ENCODE measurements around the gene OR51D1. TPM values are rescaled to one million over a fixed set of nuclear protein-coding genes. Genes with fewer than 3 reads are reported as not detected.

OR51D1 gene
- total RNA-seq, 1 experiment from 2014 or later = not detected

DNA sequence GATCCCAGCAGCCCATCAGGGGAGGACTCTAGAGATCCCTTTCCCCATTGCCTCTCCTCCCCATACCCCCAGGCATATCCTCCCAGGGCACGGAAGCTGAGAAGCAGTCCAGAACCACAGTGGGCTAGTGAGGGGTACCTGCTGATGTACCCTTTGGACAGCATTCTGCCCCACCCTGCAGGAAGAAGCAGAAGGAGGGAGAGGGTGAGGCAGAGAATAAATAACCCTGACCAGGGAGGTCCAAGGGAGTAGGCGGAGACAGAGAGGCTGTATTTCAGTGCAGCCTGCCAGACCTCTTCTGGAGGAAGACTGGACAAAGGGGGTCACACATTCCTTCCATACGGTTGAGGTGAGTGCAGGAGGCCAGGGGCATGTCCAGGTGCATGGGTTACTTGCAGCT lies 6.4 kb downstream of the OR51D1 start, which contains the start of gene OR51E1:
OR51E1 (plus strand) TSS at position 301 of the 400 bp plus-strand sequence. CDS start 8,545 bp downstream, outside the sequence.
- no peaks in the 10 kb centered on the region for H3K9me3 ChIP-seq (ENCODE audit: low read depth, low read length, poor library complexity, severe bottlenecking)
- H3K4me3 ChIP-seq (ENCODE audit: low read depth, low read length, poor library complexity, severe bottlenecking) = no peak within 1 kb of the TSS
- no peaks in the 10 kb centered on the region for H3K4me1 ChIP-seq (ENCODE audit: insufficient read depth, low read length, poor library complexity, severe bottlenecking)
- BruUV-seq (replicated peaks) = no TSS peak
- no peak for DNase-seq (ENCODE audit: low spot score)
- H3K27ac ChIP-seq (ENCODE audit: low read depth, low read length, poor library complexity, severe bottlenecking) = no peak within 1 kb of the TSS
- no peaks in the 10 kb centered on the region for H3K36me3 ChIP-seq (ENCODE audit: insufficient read depth, low read length, poor library complexity, severe bottlenecking)
- no peaks in the 10 kb centered on the region for H3K27me3 ChIP-seq (replicated peaks; ENCODE audit: insufficient read depth, low read depth, low read length, poor library complexity)
- TF ChIP-seq EZH2 (IDR thresholded peaks at IDR 0.05; ENCODE audit: borderline replicate concordance, low read depth, low read length, poor library complexity, severe bottlenecking) (no peak), CTCF (conservative IDR thresholded peaks at IDR 0.05; ENCODE audit: low read depth, low read length) (no peak)
- intact Hi-C loops (cut with micrococcal nuclease; ENCODE audit: unreplicated experiment) = no loop called here
- ChIA-PET POLR2A (ENCODE audit: low non-redundant PET) (no interaction called here), CTCF (no interaction called here)

- CTCF ChIA-PET = no interaction called here
- H3K9me3 ChIP-seq (ENCODE audit: low read depth, low read length, poor library complexity, severe bottlenecking) = no peaks in the 10 kb centered on the region
- no TSS peak for BruUV-seq (replicated peaks)
- intact Hi-C loops (cut with micrococcal nuclease; ENCODE audit: unreplicated experiment) = no loop called here
- H3K27ac ChIP-seq (ENCODE audit: low read depth, low read length, poor library complexity, severe bottlenecking) = no peak overlapping the region
- no peaks in the 10 kb centered on the region for H3K4me1 ChIP-seq (ENCODE audit: insufficient read depth, low read length, poor library complexity, severe bottlenecking)
- H3K36me3 ChIP-seq (ENCODE audit: insufficient read depth, low read length, poor library complexity, severe bottlenecking) = no peaks in the 10 kb centered on the region
- no peak overlapping the region for H3K4me3 ChIP-seq (ENCODE audit: low read depth, low read length, poor library complexity, severe bottlenecking)
- POLR2A ChIA-PET (ENCODE audit: low non-redundant PET) = no interaction called here
- no peaks in the 10 kb centered on the region for H3K27me3 ChIP-seq (replicated peaks; ENCODE audit: insufficient read depth, low read depth, low read length, poor library complexity)
- no peak for TF ChIP-seq EZH2 (IDR thresholded peaks at IDR 0.05; ENCODE audit: borderline replicate concordance, low read depth, low read length, poor library complexity, severe bottlenecking)
- no peak for TF ChIP-seq CTCF (conservative IDR thresholded peaks at IDR 0.05; ENCODE audit: low read depth, low read length)
- no peak for DNase-seq (ENCODE audit: low spot score)
Measured at GRCh38 chr11:4644233-4644632, 7.0 kb downstream of the OR51D1 start.

- Histone ChIP-seq H3K27me3 (replicated peaks; ENCODE audit: insufficient read depth, low read depth, low read length, poor library complexity) (no peaks in the 10 kb centered on the region), H3K27ac (ENCODE audit: low read depth, low read length, poor library complexity, severe bottlenecking) (no peak overlapping the region), H3K9me3 (ENCODE audit: low read depth, low read length, poor library complexity, severe bottlenecking) (no peaks in the 10 kb centered on the region), H3K4me3 (ENCODE audit: low read depth, low read length, poor library complexity, severe bottlenecking) (no peak overlapping the region), H3K4me1 (ENCODE audit: insufficient read depth, low read length, poor library complexity, severe bottlenecking) (no peaks in the 10 kb centered on the region), H3K36me3 (ENCODE audit: insufficient read depth, low read length, poor library complexity, severe bottlenecking) (no peaks in the 10 kb centered on the region)
- ChIA-PET CTCF (no interaction called here), POLR2A (ENCODE audit: low non-redundant PET) (no interaction called here)
- TF ChIP-seq EZH2 (IDR thresholded peaks at IDR 0.05; ENCODE audit: borderline replicate concordance, low read depth, low read length, poor library complexity, severe bottlenecking) (no peak), CTCF (conservative IDR thresholded peaks at IDR 0.05; ENCODE audit: low read depth, low read length) (no peak)
- no TSS peak for BruUV-seq (replicated peaks)
- intact Hi-C loops (cut with micrococcal nuclease; ENCODE audit: unreplicated experiment) = no loop called here
- no peak for DNase-seq (ENCODE audit: low spot score)
Measured at GRCh38 chr11:4645974-4646373, 8.7 kb downstream of the OR51D1 start.

Data from A673 (cell line).